Fibroblast of pulmonary artery (primary cell): ENCODE data around the gene LAMTOR2.
A peak's percentile ranks its signal among the peaks of the same experiment; 100 is the strongest.
"Not testable (repeated sequence)": the region's sequence is repeated elsewhere in the genome, so short reads cannot be mapped to it uniquely, and the experiment has no call there.

Experiments used
- DNase-seq: peaks from one replicate; pipeline ENCODE4 v3.0.0-alpha.2; 2010; ENCODE audit warnings: low read depth
- H3K4me3 ChIP-seq: replicated peaks from 2 replicates; pipeline ENCODE4 v1.5.1; 2011; ENCODE audit warnings: low read depth, mild to moderate bottlenecking, control low read depth, low read length, moderate library complexity
- CTCF ChIP-seq: IDR thresholded peaks from 2 replicates; pipeline ENCODE4 v1.5.1; 2011; ENCODE audit warnings: mild to moderate bottlenecking, control low read depth, low read length, inconsistent platforms; ENCODE audit errors: missing control alignments

The LAMTOR2 gene

GRCh38 chr1:156063997-156064285, 9.4 kb downstream of the LAMTOR2 start:
- DNase-seq, result peak; percentile 24
- no peak for TF ChIP-seq CTCF
- H3K4me3 ChIP-seq, result no peak overlapping the region

- no peak for TF ChIP-seq CTCF
- no peak overlapping the region for H3K4me3 ChIP-seq
- DNase-seq, result no peak
Measured at GRCh38 chr1:156064615-156065014, 10.0 kb downstream of the LAMTOR2 start.

GRCh38 chr1:156065212-156065611, 10.6 kb downstream of the LAMTOR2 start:
- no peak overlapping the region for H3K4me3 ChIP-seq
- TF ChIP-seq CTCF, result no peak
- no peak for DNase-seq

- H3K4me3 ChIP-seq, result no peak overlapping the region
- no peak for DNase-seq
- no peak for TF ChIP-seq CTCF
Measured at GRCh38 chr1:156065871-156066270, 11.3 kb downstream of the LAMTOR2 start.

GRCh38 chr1:156067262-156067661, 12.7 kb downstream of the LAMTOR2 start:
- TF ChIP-seq CTCF, result no peak
- DNase-seq, result no peak
- no peak overlapping the region for H3K4me3 ChIP-seq

- TF ChIP-seq CTCF, result no peak
- H3K4me3 ChIP-seq, result no peak overlapping the region
- DNase-seq, result no peak
Measured at GRCh38 chr1:156069490-156070455, 15.2 kb downstream of the LAMTOR2 start.

GRCh38 chr1:156070548-156070947, 16.0 kb downstream of the LAMTOR2 start:
- no peak overlapping the region for H3K4me3 ChIP-seq
- TF ChIP-seq CTCF, result no peak
- DNase-seq, result no peak

- not testable (repeated sequence) for DNase-seq, H3K4me3 ChIP-seq
Measured at GRCh38 chr1:156071332-156071816, 16.8 kb downstream of the LAMTOR2 start.
